ENCODE measurements around the gene PRG3.

The PRG3 gene

GRCh38 chr11:57341250-57341808 lies 39.6 kb downstream of the PRG3 start:
- H3K27ac ChIP-seq = no peak overlapping the region
- no peak for TF ChIP-seq CTCF (conservative IDR thresholded peaks at IDR 0.05)

DNA sequence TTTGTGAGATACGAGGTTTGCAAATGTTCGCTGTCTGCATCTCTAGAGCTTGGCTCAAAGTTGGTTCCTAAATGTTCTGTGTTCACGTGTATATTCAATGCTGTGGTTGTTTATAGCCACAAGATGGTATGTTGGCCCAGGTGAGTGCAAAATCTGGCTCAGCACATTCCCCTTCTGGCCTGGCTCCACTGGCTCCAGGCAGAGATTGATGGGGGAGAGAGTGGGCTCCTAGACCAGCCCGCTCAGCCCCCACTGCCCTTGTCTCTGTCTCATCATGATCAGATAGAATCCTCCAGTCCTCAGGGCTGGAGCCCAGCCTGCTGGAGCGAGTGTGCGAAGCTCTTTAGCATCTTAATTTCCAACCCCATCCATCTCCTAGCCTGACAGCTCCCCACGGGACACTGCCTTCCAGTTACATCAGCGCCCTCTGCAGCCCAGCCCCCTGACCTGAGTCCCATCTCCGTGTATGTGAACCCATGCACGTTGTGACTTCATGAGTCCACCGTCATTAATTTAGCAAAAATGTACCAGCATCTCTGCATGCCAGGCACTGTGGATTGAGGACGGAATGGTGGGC lies 40.8 kb downstream of the PRG3 start:
- H3K27ac ChIP-seq = no peak overlapping the region
- TF ChIP-seq CTCF (conservative IDR thresholded peaks at IDR 0.05) = 0 out of 2 replicates have a peak, but pooled peaks have one; percentile 14

DNA sequence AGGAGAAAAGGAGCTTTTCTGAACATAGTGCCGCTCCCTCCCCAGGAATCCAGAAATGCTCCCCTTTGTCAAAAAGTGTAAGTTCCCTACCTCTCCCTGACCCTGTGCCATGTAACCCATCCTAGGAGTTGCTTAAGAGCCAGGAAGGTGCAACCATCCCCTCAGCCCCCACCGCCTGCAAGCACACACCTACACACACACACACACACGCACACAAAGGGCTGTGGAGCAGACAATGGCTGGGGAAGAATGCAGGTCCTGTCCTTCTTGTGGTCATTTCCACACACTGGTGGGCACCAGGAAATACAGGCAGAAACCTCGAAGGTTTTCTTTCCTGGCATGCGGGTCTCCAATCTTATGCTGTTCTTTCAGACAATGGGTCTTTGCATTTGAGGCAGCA lies 41.6 kb downstream of the PRG3 start:
- H3K27ac ChIP-seq = no peak overlapping the region
- TF ChIP-seq CTCF (conservative IDR thresholded peaks at IDR 0.05) = no peak

DNA sequence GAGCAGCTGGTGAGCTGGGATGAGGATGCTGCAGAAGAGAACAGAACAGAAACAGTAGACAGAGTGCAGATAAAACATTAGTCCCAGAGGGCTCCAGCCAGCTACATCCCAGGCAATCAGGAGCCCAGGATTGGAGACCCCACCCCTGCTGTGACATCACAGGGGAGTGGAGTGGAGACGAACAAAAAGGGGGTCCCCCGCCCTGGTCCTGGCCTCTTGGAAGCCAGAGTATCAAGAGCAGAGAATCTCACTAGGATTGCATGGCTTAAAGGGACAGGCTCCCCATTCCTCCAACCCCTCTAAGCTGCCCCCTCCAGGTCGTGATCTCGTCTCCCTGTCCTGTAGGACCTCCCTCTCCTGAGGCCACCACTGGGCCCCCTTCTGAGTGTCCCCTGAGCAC lies 42.8 kb downstream of the PRG3 start, which contains the start of gene P2RX3:
TSS of gene P2RX3 (plus strand) at position 211 of the 400 bp plus-strand sequence. CDS start 199 bp downstream, outside the sequence.
- no peak for TF ChIP-seq CTCF (conservative IDR thresholded peaks at IDR 0.05)
- H3K27ac ChIP-seq = no peak within 1 kb of the TSS

DNA sequence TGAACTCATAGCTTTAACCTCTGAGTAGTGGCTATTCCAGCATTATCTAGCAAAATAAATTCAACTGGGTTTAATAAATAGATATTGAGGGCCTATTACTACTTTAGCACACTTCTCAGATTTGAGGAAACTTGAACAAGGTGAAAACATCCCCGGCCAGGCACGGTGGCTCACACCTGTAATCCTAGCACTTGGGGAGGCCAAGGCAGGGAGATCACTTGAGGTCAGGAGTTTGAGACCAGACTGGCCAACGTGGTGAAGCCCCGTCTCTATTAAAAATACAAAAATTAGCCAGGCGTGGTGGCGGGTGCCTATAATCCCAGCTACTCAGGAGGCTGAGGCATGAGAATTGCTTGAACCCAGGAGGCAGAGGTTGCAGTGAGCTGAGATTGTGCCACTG lies 44.1 kb downstream of the PRG3 start:
- H3K27ac ChIP-seq = peak overlapping the region; percentile 93

DNA sequence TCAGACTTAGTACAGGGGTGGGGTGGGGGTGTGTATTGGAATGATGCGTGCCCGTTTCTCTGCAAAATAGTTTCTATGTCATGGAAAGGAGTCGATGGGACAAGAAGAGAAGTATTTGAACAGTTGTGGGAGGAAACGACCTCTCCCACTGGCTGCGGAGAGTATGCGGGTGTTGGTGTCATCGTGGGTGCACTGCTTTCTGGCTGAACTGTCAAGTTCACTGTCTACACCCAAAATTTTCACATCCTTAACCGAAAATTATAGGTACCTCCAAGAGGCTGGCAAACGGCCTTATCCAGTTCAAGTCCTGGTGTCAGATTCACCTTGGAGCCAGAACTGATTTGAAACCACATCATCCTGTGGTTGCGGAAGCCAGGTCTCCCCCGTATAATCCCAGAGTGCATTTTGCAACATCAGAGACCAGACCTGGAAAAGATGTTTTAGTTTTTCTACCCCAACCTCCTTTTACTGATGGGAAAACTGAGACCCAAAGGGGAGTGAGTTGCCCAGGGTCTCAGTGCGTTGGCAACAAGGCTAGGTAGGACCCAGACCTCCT lies 44.8 kb downstream of the PRG3 start:
- H3K27ac ChIP-seq = peak overlapping the region; percentile 93
- TF ChIP-seq CTCF (conservative IDR thresholded peaks at IDR 0.05) = no peak

GRCh38 chr11:57335343-57336110 lies 45.4 kb downstream of the PRG3 start, which contains the start of gene SSRP1:
SSRP1 (minus strand) TSS chr11:57335892; CDS start chr11:57335121, 771 bp downstream.
- TF ChIP-seq CTCF (conservative IDR thresholded peaks at IDR 0.05) = 0 out of 2 replicates have a peak, but pooled peaks have one; percentile 9
- H3K27ac ChIP-seq = peak within 1 kb of the TSS; percentile 93

All from VCaP (cell line).